Ammon's horn (tissue), 1 donor: ENCODE data around the gene TRANK1.
"Not testable (repeated sequence)": the region's sequence is repeated elsewhere in the genome, so short reads cannot be mapped to it uniquely, and the experiment has no call there.

Source experiments
- DNase-seq: peaks from one replicate; pipeline ENCODE4 v3.0.0-alpha.2; 2016; ENCODE audit warnings: low spot score

The TRANK1 gene

DNA sequence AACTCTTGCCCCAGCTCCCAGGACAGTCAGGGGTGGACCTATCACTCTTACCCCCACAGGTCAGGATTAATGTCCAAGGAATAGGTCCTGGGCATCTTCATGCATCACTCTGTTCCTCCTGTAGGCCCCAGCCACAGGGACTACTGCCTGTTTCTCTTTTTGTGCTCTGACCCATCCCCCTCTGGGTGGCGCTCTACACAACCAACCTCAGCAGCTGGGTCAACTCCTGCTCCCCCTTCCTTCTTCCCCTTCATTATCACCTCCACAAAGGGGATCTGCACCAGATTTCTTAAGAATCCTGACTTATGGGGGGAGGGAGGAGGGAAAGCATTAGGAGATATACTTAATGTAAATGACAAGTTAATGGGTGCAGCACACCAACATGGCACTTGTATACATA, 12.2 kb upstream of the TRANK1 start:
- no peak for DNase-seq

DNA sequence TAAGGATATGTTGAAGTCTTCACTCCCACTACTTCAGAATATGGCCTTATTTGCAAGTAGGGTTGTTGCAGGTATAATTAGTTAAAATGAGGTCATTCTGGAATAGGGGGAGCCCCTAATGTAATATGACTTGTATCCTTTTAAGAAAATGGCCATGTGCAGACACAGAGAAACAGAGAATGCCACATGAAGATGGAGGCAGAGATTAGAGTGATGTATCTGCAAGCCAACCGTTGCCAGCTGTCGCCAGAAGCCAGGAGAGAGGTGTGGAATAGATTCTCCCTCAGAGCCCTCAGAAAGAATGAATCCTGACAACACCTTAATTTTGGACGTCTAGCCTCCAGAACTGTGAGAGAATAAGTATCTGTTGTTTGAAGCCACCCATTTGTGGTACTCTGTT, 11.3 kb upstream of the TRANK1 start:
- DNase-seq = no peak

DNA sequence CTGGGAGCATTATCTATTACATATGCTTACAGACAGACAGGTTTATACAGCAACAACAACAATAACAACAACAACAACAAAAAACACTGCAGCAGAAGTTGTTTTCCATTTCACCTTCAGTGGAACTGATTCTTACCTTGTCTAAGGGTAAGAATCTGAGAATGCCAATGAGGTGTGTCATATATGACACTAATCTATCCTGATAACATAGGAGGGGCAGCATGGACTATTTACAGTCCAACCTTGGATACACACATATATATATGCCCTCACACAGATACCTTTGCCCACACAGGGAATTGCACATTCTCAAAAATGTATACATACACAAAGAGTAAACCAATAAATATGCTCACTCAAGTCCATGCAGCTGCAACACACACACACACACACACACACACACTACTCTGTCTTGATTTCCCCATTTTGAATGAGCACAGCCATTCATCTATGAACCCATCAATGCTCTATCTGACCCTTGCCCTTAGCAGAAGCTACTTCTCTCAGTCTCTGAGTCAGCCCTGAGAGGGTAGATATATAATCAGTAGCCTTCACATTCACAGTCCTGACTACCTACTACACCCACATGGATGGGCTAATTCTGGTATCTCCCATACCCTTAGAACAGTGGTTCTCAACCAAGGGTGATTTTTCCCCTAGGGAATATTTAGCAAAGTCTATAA, 9.7 kb upstream of the TRANK1 start:
- no peak for DNase-seq

DNA sequence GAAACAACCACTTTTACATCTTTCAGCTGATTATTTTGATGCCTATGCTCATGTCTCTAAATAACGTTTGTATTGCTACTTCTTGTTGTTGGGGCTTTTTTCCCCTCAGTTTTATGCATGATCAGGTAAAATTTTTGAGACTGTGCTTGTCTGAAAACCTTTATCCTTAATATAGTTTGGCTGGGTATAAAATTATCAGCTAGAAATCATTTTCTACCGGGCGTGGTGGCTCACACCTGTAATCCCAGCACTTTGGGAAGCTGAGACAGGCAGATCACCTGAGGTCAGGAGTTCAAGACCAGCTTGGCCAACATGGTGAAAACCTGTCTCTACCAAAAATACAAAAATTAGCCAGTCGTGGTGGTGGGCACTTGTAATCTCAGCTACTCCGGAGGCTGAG, 3.0 kb upstream of the TRANK1 start:
- DNase-seq = not testable (repeated sequence)

DNA sequence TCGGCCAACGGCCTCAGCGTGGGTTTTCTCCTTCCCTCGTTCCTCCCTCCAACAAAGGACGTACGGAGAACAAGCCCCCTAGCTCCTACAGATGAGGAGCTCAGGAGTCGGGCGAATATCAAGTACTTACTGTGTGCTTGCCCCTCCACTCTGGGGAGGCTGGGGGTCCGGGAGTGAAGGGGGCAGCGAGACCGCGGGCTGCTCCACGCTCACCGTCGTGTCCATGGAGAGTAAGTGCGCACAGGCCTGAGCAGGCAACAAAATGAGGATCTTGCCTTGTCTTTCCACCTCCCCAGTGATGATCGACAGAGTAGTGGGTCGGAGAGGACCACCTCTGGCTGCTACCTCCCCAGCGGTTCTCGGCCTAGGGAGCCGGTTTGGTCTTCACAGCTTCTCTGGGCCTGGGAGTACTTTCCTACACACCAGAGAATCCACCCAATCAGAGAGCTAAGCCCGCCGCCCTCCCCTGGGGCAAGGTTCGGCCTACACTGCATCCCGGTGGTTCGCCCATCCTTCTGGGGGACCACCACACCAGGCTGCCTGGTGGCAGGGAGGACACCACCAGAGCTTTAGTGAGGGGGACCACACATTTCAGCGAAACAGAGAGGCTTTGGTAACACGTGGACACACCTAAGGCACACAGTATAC, 603 bp upstream of the TRANK1 start:
- no peak for DNase-seq

DNA sequence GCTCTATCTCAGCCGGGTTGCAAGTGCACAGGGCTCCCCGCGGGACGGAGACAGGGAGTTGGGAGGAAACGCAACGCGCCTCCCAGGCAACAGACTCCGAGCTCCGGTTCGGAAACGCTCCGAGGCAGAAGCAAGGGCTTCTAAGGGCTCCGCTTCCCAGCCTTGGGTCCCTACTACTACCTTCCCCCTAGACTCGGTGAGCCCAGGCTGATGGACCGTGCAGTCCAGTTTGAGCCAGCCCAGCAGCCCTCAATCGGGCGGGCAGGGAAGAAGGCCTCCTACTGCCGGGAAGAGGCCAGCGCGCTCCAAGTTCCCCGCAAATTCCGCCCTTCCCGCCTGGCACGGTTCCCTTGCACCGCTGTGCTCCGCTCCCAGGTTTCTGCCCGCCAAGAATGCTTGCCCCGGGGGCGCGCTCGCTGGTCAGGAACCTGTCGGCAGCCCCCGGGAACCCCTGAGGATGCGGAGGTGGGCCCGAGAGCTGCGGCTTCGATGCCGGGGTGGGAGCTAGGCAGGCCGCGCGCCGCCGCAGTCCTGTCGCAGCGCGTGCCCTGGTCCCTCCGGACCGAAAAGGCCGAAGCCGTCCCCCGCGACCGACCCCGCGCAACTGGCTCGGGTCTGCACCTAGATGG, 728 bp downstream of the TRANK1 start:
- peak; percentile 65 for DNase-seq

DNA sequence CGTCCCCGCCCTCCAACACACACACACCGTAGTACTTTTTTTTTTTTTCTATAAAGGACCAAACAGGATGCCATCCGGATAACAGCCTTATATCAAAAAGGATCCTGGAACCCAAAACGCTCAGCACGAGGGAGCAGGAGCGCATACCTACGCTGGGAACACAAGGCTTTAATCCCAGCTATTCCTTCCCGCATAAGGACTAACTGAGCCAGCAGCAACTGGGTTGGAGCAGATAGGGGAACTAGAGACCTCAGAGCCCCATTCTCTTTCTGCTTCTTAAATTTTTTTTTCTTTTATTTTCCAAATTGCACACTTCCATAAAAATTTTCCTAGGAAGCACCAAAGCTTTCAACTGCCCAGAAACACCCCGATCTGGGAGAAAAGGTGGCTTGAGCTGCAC, 1.3 kb downstream of the TRANK1 start:
- no peak for DNase-seq

DNA sequence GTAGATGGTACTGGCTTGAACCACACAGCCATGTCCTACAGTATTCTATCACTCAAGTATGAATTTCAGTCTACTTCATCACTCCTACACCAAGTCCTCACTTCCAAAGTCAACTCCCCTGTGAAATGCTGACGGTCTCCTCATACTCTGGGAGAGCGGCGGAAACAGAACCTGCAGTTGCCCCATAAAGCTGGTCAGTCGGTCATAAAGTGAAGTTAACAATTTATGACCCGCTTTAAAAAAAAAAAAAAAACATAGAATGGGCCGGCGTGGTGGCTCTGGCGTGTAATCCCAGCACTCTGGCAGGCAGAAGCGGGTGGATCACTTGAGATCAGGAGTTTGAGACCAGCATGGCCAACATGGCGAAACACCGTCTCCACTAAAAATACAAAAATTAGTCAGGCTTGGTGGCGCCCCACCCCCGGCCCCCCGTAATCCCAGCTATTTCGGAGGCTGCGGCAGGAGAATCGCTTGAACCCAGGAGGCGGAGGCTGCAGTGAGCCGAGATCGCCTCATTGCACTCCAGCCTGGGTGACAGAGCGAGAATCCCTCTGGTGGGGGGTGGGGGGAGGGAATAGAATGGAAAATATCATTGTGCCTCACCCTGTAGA, 2.1 kb downstream of the TRANK1 start:
- no peak for DNase-seq

DNA sequence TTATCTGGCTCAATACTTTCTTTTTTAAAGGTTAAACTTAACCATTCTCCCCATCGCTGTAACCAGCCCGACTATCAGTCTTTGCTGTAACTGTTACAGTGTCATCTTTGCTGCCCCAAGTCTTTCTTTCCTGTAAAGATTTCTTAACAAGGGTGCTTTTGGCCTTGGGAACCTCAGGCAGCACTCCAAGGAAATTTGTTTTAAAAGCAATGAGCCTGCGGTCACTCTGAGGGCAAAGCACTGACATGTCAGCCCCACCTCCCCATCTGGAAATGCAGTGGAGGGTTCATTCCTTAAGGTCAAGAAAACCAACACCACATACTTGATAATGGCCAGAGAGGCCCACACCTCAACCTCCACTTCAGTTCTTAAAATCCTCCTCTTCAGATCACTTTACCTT, 3.2 kb downstream of the TRANK1 start:
- DNase-seq = no peak

DNA sequence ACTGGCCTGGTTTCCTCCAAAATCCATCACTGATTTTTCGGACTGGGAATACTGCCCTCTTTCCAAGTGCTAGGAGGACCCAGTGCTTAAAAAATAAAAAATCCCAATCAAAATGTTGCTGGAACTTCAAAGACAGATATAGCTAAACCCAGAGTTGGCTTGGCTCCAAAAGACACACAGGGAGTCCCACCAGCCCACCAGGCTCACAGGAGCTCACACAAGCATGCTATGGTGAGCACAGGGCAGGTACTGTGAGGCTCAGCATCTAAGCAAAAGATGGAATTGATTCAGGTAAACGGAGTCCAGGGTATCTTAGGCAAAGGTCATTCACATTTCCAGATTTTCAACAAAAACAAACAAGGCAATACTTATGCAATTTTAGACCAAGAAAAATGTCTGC, 3.7 kb downstream of the TRANK1 start:
- no peak for DNase-seq

DNA sequence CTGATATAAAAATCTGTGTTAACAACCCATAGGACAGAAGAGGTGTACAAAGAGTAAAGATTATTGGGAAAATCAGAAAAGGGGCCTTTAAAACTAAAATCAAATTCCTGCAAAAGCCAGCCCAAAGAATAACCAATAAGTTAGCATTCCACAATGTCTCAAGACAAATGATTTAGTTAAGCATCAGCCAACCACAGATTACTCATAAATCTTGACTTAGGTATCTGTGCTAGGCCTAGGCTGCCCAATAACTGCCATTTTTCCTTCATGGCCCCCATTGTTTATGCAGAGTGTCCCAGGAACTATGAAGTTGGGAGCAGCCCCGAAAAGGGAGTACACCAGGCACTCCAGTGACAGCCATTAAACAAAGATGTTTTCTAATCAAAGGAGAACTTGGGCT, 7.4 kb downstream of the TRANK1 start:
- no peak for DNase-seq

DNA sequence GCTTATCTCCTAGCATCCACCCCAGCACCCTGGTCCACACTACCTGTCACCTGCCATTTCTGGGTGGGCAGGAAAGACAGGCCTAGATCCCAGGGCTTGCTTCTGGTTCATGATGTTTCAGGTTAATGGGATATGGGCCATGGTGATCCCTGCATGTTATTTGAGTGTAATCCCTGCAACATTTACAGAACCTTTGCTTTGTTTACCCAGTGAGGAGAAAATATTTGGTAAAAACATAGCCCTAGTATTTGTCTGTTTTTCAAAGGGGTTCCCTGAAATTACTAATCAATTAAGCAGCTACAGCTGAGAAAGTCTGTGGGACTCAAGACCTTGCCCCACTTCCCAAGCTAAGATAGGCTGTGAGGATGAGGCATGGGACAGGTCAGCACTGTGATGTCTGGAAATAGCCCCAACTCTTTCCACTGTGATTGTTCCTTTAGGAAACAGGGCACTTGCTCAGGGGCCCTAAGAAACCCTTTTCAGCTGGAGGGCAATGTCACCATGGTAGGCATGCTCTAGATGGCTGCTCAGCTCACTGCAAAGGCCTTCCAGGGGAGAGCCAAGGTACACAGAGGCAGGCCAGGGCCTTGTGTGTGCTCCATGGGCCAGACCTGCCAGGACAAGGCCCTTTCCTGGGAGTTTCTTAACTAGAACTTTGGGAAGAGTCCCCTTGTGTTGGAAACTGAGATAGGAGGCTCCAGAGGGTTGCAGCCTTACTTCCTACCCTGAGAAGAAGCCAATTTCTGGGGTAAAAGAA, 11.1 kb downstream of the TRANK1 start:
- DNase-seq = no peak

DNA sequence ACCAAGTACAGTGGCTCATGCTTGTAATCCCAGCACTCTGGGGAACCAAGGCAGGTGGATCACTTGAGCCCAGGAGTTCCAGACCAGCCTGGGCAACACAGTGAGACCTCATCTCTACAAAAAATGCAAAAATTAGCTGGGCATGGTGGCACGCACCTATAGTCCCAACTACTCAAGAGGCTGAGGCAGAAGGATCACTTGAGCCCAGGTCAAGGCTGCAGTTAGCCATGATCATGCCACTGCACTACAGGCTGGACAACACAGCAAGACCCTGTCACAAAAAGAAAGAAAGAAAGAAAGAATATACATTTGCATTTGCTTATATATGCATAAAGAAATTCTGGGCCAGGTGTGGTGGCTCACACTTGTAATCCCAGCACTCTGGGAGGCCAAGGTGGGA, 13.4 kb downstream of the TRANK1 start:
- not testable (repeated sequence) for DNase-seq

DNA sequence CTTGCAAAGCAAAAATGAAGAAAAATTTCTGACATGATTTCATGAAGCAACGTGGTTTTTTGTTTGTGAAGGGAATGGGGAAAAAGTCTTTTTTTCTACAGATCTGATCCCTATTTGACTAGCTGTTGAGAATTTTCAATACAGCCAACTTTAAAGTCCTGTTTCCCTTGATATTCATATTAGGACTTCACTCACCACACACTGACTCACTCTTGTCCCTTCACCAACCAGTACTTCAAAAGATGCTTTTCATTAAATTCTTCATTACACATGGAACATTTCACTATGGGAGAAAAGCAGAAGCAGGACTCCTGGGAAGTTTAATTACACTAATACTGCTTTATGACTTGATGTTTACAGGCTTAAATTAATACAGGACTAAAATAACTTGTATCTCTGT, 16.6 kb downstream of the TRANK1 start:
- no peak for DNase-seq

DNA sequence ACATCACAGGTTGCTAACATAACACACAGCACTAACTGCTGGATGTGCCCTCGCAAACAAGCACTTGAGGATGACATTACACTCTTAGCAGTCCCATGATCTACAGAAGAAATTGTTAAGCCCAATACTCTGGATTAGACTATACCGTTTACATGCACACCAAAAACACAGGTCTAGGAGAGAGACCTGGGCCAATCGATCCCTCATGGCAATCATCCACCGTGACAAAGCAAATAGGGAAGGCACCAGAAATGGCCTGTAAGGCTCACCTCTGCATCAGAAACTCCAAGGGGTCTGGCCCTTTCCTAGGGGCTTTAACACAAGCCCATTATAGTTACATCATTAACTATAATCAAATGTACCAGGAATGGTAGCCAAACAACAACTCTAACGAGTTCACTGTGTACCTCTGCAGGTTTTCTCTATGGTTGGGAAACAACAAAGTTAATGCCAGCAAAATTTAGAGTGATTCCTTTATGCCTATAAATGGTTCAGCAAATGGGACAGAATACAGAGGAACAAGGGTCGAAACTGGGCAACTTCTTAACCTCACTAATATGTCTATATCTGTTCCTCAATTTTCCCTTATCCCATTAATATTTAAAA, 18.5 kb downstream of the TRANK1 start:
- no peak for DNase-seq

DNA sequence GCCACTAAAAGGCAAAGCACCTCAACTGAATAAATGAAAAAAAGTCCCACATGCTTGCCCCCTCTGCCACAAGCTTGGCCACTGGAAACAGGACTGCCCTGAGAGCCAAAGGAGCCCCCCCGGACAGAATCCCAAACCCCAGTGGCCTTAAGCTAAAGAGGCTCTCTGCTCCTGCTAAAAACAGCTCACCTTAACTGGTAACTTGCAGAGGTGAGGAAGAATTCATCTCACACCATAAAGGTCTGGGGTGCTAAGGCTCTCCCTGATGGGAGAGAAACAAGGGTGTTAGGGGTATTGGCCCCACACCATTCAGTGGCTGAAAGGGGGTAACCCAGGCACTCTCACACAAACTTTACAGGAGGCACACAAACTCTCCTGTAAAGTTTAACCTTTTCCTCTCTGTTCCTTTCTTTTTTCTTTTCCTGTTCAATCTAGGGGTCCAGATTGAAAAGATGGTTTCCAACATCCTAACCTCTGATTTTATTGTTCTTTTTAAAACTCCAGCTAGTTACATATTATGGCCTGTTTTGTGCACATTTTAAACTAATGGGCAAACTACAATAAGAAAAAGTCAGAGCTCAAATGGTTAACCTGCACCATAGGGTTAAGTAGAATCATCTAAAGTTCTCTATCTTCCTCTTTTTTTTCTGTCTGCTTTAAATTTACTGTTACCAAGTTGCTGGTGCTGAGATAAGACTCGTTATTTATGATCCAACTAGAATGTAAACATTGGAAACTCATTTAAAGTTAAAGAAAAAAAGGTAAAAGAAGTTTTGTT, 19.9 kb downstream of the TRANK1 start:
- no peak for DNase-seq

DNA sequence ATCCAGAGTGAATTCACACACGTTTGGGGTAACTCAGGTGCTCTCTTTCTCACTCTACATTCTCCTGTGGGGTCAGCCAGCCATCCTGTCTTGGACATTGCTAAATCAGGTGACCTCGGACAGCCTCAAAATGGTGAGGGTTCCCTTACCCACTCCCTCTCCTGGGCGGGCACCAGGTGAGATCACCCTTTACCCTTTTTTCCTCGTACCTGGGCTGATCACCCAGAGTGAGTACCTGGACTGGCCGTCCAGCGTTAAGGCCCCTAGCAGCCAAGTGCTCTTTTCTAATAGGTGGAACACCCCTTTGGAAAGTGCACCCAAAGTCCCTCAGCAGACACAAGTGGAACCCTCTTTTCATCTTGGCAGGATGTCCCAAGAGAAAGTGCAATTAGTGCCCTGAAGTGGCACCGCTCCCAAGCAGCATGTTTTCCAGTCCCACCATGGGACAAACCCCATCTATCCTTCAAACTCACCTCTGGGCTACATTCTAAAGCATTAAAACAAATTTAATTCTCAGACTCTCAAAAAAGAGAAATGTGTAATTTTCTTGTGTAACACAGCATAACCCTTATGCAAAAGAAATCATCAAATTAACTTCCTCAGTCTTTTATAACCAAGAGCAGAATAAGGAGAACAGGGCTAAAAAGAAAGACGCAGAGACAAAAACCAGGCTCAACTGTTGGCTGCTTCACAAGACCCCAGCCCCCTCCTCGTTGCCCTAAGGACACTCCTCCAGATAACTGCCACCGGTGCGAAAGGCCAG, 20.7 kb downstream of the TRANK1 start:
- no peak for DNase-seq

DNA sequence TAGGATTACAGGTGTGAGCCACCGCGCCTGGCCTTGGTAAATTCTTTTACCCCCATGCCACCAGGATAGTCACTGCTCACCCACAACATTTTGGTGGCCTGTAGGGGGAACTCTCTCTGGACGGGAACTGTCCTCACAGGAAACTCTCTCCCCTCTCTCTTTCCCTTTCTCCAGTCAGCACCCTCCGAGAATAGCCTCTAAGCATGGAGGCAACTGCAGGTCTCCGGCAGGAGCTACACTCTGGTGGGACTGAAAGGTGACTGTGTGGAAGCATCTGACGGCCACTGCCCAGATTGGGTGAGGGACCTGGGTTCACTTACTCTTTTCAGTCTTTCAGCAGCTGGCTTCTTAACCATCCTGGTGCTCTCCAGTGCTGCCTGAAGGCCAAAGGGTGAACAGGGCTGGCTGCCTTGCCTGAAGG, 21.3 kb downstream of the TRANK1 start:
- no peak for DNase-seq

DNA sequence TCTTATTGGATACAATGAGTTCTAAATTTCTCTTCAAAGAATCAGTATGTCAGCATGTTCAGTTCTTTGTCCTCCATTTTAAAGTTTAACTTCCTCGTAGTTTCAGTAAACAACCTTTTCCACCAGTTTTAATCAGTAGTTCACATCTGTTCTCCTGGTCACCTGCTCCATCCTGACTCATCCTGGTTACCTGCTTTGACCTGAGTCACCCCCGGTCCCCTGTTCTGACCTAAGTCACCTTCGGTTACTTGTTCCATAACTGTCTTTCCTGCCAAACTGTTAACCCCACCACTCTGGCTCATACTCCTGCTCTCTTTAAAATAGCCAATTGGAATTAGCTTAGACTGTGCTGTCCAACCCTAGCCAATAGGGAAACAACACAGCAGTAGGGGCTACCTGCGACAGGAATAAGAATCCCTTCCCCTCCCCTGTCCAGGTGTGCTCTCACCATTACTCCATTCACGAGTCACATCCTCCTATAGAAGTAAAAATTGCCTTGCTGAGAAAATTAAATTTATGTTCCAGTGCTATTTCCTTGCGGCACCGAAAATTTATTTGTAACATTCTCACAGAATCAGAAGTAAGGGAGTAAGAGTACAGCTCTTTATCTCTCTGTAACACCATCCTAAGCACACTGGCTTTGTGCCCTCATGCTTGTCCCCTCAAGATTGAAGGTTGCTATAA, 23.8 kb downstream of the TRANK1 start:
- no peak for DNase-seq
